IPS DF 6.9 (cell line): ENCODE measurements around the gene PUS7.

Experiments
- DNase-seq: peaks from one replicate; pipeline ENCODE4 v3.0.0-alpha.2; 2013; ENCODE audit warnings: low read depth, low spot score
- H3K27ac ChIP-seq: one replicate; pipeline ENCODE4 v1.5.1; 2013; ENCODE audit warnings: low read length, control low read depth
- H3K27me3 ChIP-seq: 2 replicates; pipeline ENCODE4 v1.6.1; 2013; ENCODE audit warnings: mild to moderate bottlenecking, low read length; ENCODE audit not compliant: control insufficient read depth, insufficient read depth
- H3K36me3 ChIP-seq: 2 replicates; pipeline ENCODE4 v1.6.1; 2013; ENCODE audit warnings: low read length; ENCODE audit not compliant: control insufficient read depth, insufficient read depth
- H3K4me1 ChIP-seq: 2 replicates; pipeline ENCODE4 v1.6.1; 2013; ENCODE audit warnings: low read length; ENCODE audit not compliant: control insufficient read depth, insufficient read depth
- H3K4me3 ChIP-seq: 2 replicates; pipeline ENCODE4 v1.5.1; 2013; ENCODE audit warnings: mild to moderate bottlenecking, low read length
- H3K9me3 ChIP-seq: 2 replicates; pipeline ENCODE4 v1.6.1; 2013; ENCODE audit warnings: low read length, inconsistent platforms; ENCODE audit not compliant: control insufficient read depth, insufficient read depth
- WGBS: extraction: QIAGEN DNeasy Blood & Tissue Kit; methylation state at CpG from one replicate; pipeline ENCODE4 v1.1.7; 2013; ENCODE audit warnings: mixed read lengths, missing lambda C conversion rate; ENCODE audit not compliant: insufficient read length, insufficient coverage; 5-methylcytosine and 5-hydroxymethylcytosine counted together

Gene PUS7

GRCh38 chr7:105496521-105496920, 25.6 kb downstream of the PUS7 start:
- H3K4me3 ChIP-seq: no peak overlapping the region
- DNase-seq: no peak
- H3K9me3 ChIP-seq: no peaks in the 10 kb centered on the region
- WGBS: no CpG with 5 or more reads among the region's 2 CpGs
- H3K4me1 ChIP-seq: no peaks in the 10 kb centered on the region
- peaks cover 8% of the 10 kb centered on the region; the same call in 1 of the 2 replicates for H3K36me3 ChIP-seq
- H3K27me3 ChIP-seq: no peaks in the 10 kb centered on the region
- H3K27ac ChIP-seq: no peak overlapping the region

- no CpG with 5 or more reads among the region's 5 CpGs for WGBS
- Histone ChIP-seq H3K27ac (no peak overlapping the region), H3K36me3 (no peaks in the 10 kb centered on the region; the same call in 1 of the 2 replicates), H3K4me1 (no peaks in the 10 kb centered on the region), H3K27me3 (no peaks in the 10 kb centered on the region), H3K9me3 (no peaks in the 10 kb centered on the region), H3K4me3 (no peak overlapping the region)
- no peak for DNase-seq
Measured at GRCh38 chr7:105493923-105494315, 28.2 kb downstream of the PUS7 start.

GRCh38 chr7:105493196-105493922, 28.7 kb downstream of the PUS7 start:
- H3K27me3 ChIP-seq: no peaks in the 10 kb centered on the region
- H3K4me1 ChIP-seq: no peaks in the 10 kb centered on the region
- H3K36me3 ChIP-seq: no peaks in the 10 kb centered on the region; the same call in 1 of the 2 replicates
- WGBS: no CpG with 5 or more reads among the region's 7 CpGs
- no peaks in the 10 kb centered on the region for H3K9me3 ChIP-seq
- H3K27ac ChIP-seq: no peak overlapping the region
- H3K4me3 ChIP-seq: no peak overlapping the region
- no peak for DNase-seq

GRCh38 chr7:105489409-105489808, 32.7 kb downstream of the PUS7 start:
- H3K4me1 ChIP-seq: no peaks in the 10 kb centered on the region
- H3K4me3 ChIP-seq: no peak overlapping the region
- no peaks in the 10 kb centered on the region for H3K27me3 ChIP-seq
- DNase-seq: no peak
- no peaks in the 10 kb centered on the region for H3K9me3 ChIP-seq
- no peak overlapping the region for H3K27ac ChIP-seq
- H3K36me3 ChIP-seq: peaks cover 6% of the 10 kb centered on the region; the same call in 1 of the 2 replicates
- no CpG with 5 or more reads among the region's 3 CpGs for WGBS

DNA sequence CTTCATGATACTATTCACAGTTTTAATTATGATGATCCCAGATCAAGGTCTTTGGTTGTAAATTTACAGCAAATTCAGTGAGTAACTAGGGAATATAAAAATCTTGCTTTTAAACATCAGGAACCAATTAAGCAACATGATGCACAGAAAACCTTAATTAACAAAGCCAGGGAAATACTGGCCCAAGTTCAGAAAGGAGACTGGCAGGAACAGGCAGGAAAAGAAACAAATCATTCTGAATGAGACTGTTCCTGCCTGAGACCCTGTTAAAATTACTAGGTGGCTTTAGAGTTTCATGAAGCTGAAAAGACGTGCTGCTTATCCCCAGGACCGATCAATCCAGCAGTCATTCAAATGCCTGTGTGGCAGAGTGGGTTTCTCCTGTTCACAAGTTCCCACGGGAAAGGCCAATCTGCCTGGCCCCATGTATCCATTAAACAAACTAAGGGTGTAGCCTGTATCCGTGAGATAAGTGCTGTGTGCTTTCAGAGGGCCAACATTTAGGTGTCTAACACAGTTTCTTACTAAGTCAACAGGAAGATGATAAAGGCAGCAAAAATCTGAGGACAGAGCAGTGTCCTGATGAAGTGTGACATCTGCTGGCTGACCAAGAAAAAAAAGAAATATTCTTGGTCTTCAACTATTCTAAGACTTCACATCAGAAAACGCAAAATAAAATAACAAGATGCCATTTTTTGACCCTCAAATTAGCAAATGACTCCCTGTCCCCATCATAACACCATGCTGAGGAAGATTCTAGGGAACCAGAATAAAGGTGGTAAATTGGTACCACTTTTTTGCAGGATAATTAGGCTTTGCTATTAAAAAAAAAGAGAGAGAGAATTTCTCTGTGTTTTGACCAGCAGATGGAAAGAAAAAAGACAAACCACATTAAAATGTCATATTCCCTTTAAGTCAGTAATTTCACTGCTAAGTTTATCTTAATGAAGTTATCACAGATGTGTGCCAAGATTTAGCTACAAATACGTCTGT, 34.2 kb downstream of the PUS7 start:
- peaks cover 6% of the 10 kb centered on the region; the same call in 1 of the 2 replicates for H3K36me3 ChIP-seq
- no peak for DNase-seq
- WGBS: no CpG with 5 or more reads among the region's 6 CpGs
- no peaks in the 10 kb centered on the region for H3K27me3 ChIP-seq
- no peak overlapping the region for H3K27ac ChIP-seq
- H3K9me3 ChIP-seq: no peaks in the 10 kb centered on the region
- H3K4me3 ChIP-seq: no peak overlapping the region
- H3K4me1 ChIP-seq: no peaks in the 10 kb centered on the region

GRCh38 chr7:105480931-105481330, 41.1 kb downstream of the PUS7 start:
- no peak for DNase-seq
- H3K27me3 ChIP-seq: no peaks in the 10 kb centered on the region
- H3K9me3 ChIP-seq: no peaks in the 10 kb centered on the region
- H3K36me3 ChIP-seq: peaks cover 4% of the 10 kb centered on the region; the same call in 1 of the 2 replicates
- H3K4me1 ChIP-seq: no peaks in the 10 kb centered on the region
- no peak overlapping the region for H3K4me3 ChIP-seq
- H3K27ac ChIP-seq: no peak overlapping the region
- WGBS: no CpG with 5 or more reads among the region's 4 CpGs

DNA sequence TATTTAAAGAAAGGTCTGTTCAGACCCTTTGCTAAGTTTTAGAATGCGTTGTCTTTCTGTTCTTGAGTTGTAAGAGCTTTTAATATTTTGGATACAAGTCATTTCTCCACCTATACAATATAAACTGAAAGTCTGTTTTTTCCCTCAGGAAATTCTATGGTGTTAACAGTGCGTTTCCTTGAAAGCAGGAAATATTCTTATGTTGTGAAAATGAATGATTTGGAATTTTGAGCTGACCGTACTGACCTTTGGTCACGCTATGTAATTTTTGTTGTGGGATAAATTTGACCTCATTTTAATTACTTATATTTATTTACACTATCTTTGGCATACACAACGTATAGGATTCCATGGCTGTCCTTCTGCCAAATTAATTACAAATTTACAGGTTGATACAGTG, 43.5 kb downstream of the PUS7 start:
- Histone ChIP-seq H3K4me3 (no peak overlapping the region), H3K27me3 (no peaks in the 10 kb centered on the region), H3K27ac (no peak overlapping the region), H3K36me3 (peaks cover 4% of the 10 kb centered on the region; the same call in 1 of the 2 replicates), H3K4me1 (no peaks in the 10 kb centered on the region), H3K9me3 (no peaks in the 10 kb centered on the region)
- no CpG with 5 or more reads among the region's 5 CpGs for WGBS
- DNase-seq: no peak

DNA sequence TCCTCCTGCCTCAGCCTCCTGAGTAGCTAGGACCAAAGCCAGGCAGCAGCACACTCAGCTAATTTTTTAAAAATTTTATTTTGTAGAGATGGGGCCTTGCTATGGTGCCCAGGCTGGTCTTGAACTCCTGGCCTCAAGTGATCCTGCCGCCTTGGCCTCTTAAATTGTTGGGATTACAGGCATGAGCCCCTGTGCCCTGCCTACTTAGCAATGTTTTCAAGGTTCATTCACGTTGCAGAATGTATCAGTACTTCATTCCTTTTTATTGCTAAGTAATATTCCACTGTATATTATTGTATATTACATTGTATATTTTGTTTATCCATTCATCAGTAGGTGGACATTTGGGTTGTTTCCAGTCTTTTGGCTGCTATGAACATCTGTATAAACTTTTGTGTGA, 44.2 kb downstream of the PUS7 start:
- Histone ChIP-seq H3K4me1 (no peaks in the 10 kb centered on the region), H3K27ac (no peak overlapping the region), H3K27me3 (no peaks in the 10 kb centered on the region), H3K9me3 (no peaks in the 10 kb centered on the region), H3K4me3 (no peak overlapping the region), H3K36me3 (peaks cover 4% of the 10 kb centered on the region; the same call in 1 of the 2 replicates)
- DNase-seq: no peak
- no CpG with 5 or more reads among the region's 2 CpGs for WGBS

DNA sequence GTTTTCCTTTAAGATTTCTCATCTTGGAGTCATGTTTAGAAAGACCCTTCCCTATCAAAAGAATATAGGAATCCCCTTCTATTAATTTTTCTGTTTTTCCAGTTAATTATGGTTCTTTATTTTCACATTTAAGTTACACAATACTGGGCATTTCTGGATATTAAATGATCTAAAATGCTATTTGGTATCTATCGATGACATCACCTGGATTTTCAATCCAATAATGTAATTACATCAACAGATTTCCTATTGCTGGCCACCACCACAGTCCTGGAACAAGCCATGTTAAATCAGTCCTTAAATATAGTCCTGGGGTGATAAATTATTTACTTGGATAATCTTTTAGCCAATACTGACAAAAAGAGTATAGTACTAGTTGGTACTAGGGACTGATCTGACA, 48.0 kb downstream of the PUS7 start:
- H3K4me1 ChIP-seq: no peaks in the 10 kb centered on the region
- no peaks in the 10 kb centered on the region for H3K9me3 ChIP-seq
- H3K36me3 ChIP-seq: no peaks in the 10 kb centered on the region; the same call in 1 of the 2 replicates
- no CpG with 5 or more reads among the region's 1 CpG for WGBS
- no peaks in the 10 kb centered on the region for H3K27me3 ChIP-seq
- DNase-seq: no peak
- no peak overlapping the region for H3K4me3 ChIP-seq
- H3K27ac ChIP-seq: no peak overlapping the region

GRCh38 chr7:105473163-105473562, 48.9 kb downstream of the PUS7 start:
- no peaks in the 10 kb centered on the region; the same call in 1 of the 2 replicates for H3K36me3 ChIP-seq
- DNase-seq: no peak

More at GRCh38 chr7:105473163-105473562, 48.9 kb downstream of the PUS7 start:
- WGBS: no CpG with 5 or more reads among the region's 4 CpGs
- H3K27ac ChIP-seq: no peak overlapping the region
- H3K27me3 ChIP-seq: no peaks in the 10 kb centered on the region
- H3K4me3 ChIP-seq: no peak overlapping the region
- no peaks in the 10 kb centered on the region for H3K4me1 ChIP-seq
- no peaks in the 10 kb centered on the region for H3K9me3 ChIP-seq
